CD4-positive, alpha-beta T cell (primary cell): ENCODE data around the gene ORMDL3. TPM values are rescaled to one million over a fixed set of nuclear protein-coding genes. Genes with fewer than 3 reads are reported as not detected.

ENCODE experiments used
- ATAC-seq: fragments of 200-7000 bp; cut with Tn5 transposase; one replicate; pipeline ENCODE4 v1.10.0; 2022; ENCODE audit warnings: mild to moderate bottlenecking; ENCODE audit not compliant: poor library complexity
- CTCF ChIA-PET: fragments of 350-600 bp; sonication (Branson Sonifier 250); formaldehyde crosslinking; loops from one replicate; lab custom pipeline; 2021; ENCODE audit warnings: antibody characterized with exemption, inconsistent platforms; lab: Charles Lee
- POLR2A ChIA-PET: fragments of 350-600 bp; sonication (Branson Sonifier 250); formaldehyde crosslinking; loops from one replicate; lab custom pipeline; 2021; ENCODE audit warnings: antibody characterized with exemption, inconsistent platforms; lab: Charles Lee
- DNase-seq, 14 experiments: peaks; one replicate each; pipeline ENCODE4 v3.0.0-alpha.2; 2013 to 2020; ENCODE audit warnings: mixed read lengths in 2 of 14
- H3K27ac ChIP-seq, 2 donors: one replicate each; pipeline versions ENCODE4 v1.5.1 to v1.7.0; 2013; ENCODE audit warnings: low read length in 2 of 2, low read depth in 1 of 2, mild to moderate bottlenecking in 1 of 2
- H3K27me3 ChIP-seq, 2 experiments: 1 replicate in 1 of 2; 2 replicates in 1 of 2; pipeline versions ENCODE4 v1.6.1 to v1.7.0; 2013; ENCODE audit warnings: low read length in 2 of 2, control low read depth in 1 of 2, mild to moderate bottlenecking in 1 of 2, moderate library complexity in 1 of 2; ENCODE audit not compliant: insufficient read depth in 2 of 2, control insufficient read depth in 1 of 2
- H3K36me3 ChIP-seq: one replicate; pipeline ENCODE4 v1.6.1; 2013; ENCODE audit warnings: low read length, control low read depth; ENCODE audit not compliant: insufficient read depth
- H3K4me1 ChIP-seq: one replicate; pipeline ENCODE4 v1.6.1; 2013; ENCODE audit warnings: low read length, control low read depth; ENCODE audit not compliant: insufficient read depth
- H3K4me3 ChIP-seq: one replicate; pipeline ENCODE4 v1.5.1; 2013; ENCODE audit warnings: mild to moderate bottlenecking, low read length, moderate library complexity
- H3K9me3 ChIP-seq, 2 experiments: 1 replicate in 1 of 2; 2 replicates in 1 of 2; pipeline versions ENCODE4 v1.6.1 to v1.7.0; 2013; ENCODE audit warnings: low read length in 2 of 2, mild to moderate bottlenecking in 2 of 2, control low read depth in 1 of 2, moderate library complexity in 1 of 2; ENCODE audit not compliant: control insufficient read depth in 1 of 2, insufficient read depth in 1 of 2
- H3K27ac Mint-ChIP-seq: one replicate; pipeline ENCODE4 v1.8.0; 2020; ENCODE audit warnings: mixed read lengths
- H3K27me3 Mint-ChIP-seq: one replicate; pipeline ENCODE4 v1.8.0; 2021; ENCODE audit warnings: mixed read lengths
- H3K36me3 Mint-ChIP-seq: one replicate; pipeline ENCODE4 v1.8.0; 2021; ENCODE audit warnings: low read depth, mixed read lengths
- H3K4me1 Mint-ChIP-seq: one replicate; pipeline ENCODE4 v1.8.0; 2021; ENCODE audit warnings: low read depth, mixed read lengths
- H3K4me3 Mint-ChIP-seq: one replicate; pipeline ENCODE4 v1.8.0; 2020; ENCODE audit warnings: mild to moderate bottlenecking, mixed read lengths
- H3K9me3 Mint-ChIP-seq: one replicate; pipeline ENCODE4 v1.8.0; 2020; ENCODE audit warnings: mixed read lengths
- intact Hi-C, 2 experiments: fragments of 100-400 bp; cut with DNase I in 1 of 2; cut with micrococcal nuclease in 1 of 2; formaldehyde crosslinking; loops; one replicate each; pipeline versions ENCODE4 v1.15.1 to v1.9.0; 2023 to 2025; cut with DNase I, micrococcal nuclease
- total RNA-seq, 174 experiments: library from RNA in 2 of 174; stranded (reverse) in 2 of 174; gene quantifications; one replicate each; pipeline ENCODE4 v1.2.3 and lab custom pipeline; 2021 to 2026
- TF ChIP-seq, protein P1 (sequence below): fragments of 200-600 bp; IDR thresholded peaks from one replicate; pipeline ENCODE4 v1.8.0; 2022; ENCODE audit warnings: antibody characterized with exemption, mild to moderate bottlenecking

ORMDL3 gene
- total RNA-seq, 2 experiments from 2014 or later = 103 to 105 TPM

DNA sequence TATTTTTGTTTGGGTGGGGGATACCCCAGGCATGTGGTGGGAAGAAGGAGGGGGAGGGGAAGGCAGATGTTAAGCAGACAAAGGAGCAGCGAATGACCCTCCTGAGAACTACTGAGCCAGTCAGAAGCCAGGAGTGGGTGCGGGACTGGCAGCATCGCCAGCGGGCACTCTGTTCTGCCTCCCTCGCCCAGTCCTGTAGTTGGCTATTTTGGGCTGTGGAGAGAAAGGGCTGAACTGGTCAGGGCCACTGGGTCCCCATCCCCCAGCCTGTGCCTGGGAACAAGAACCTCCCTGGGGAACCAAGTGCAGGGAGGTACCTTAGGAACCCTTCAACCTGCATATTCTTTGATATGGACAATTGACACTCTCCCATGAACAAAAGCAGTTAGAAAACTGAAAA lies 6.5 kb upstream of the ORMDL3 start:
- intact Hi-C loops = no loop called here
- Histone ChIP-seq H3K9me3 (no peaks in the 10 kb centered on the region), H3K27me3 (no peaks in the 10 kb centered on the region), H3K36me3 (no peaks in the 10 kb centered on the region), H3K4me1 (no peaks in the 10 kb centered on the region), H3K4me3 (no peak overlapping the region), H3K27ac (no peak overlapping the region)
- Mint-ChIP-seq H3K36me3 (no peaks in the 10 kb centered on the region), H3K27ac (no peak overlapping the region), H3K4me3 (no peak overlapping the region), H3K27me3 (no peaks in the 10 kb centered on the region), H3K4me1 (no peaks in the 10 kb centered on the region), H3K9me3 (no peaks in the 10 kb centered on the region)
- ATAC-seq = no peak
- ChIA-PET CTCF (no interaction called here), POLR2A (no interaction called here)
- DNase-seq = no peak
- TF ChIP-seq, protein P1, sequence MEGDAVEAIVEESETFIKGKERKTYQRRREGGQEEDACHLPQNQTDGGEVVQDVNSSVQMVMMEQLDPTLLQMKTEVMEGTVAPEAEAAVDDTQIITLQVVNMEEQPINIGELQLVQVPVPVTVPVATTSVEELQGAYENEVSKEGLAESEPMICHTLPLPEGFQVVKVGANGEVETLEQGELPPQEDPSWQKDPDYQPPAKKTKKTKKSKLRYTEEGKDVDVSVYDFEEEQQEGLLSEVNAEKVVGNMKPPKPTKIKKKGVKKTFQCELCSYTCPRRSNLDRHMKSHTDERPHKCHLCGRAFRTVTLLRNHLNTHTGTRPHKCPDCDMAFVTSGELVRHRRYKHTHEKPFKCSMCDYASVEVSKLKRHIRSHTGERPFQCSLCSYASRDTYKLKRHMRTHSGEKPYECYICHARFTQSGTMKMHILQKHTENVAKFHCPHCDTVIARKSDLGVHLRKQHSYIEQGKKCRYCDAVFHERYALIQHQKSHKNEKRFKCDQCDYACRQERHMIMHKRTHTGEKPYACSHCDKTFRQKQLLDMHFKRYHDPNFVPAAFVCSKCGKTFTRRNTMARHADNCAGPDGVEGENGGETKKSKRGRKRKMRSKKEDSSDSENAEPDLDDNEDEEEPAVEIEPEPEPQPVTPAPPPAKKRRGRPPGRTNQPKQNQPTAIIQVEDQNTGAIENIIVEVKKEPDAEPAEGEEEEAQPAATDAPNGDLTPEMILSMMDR = no peak

DNA sequence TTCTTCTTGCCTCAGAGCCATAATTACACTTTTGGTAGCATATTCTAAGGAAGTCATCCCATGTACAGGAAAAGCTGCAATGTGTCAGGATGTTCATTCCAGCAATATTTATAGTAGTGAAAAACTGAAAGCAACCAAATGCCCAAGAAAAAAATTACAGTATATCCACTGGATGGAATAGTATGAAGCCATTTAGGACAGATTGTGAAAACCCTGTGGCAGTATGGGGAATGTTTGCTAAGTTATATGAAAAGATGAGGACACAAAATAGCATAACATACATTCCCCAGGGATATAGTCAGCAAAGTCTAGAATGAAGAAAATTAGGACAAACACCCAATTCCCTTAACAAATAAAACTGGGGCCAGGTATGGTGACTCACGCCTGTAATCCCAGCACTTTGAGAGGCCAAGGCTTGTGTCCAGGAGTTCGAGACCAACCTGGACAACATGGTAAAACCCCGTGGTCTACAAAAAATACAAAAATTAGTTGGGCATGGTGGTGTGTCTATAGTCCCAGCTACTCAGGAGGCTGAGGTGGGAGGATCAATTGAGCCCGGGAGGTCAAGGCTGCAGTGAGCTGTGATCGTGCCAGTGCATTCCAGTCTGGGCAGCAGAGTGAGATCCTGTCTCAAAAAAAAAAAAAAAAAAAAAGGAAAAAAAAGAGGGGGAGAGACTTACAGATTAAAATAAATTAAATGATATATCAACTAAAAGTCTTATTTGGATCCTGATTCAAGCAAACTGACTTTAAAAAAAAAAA lies 2.4 kb upstream of the ORMDL3 start:
- POLR2A ChIA-PET = interaction anchor here (0.9 kb wide), 1 partner anchor 123 kb away, joined by 3 read pairs; no protein-coding TSS in a partner anchor

DNA sequence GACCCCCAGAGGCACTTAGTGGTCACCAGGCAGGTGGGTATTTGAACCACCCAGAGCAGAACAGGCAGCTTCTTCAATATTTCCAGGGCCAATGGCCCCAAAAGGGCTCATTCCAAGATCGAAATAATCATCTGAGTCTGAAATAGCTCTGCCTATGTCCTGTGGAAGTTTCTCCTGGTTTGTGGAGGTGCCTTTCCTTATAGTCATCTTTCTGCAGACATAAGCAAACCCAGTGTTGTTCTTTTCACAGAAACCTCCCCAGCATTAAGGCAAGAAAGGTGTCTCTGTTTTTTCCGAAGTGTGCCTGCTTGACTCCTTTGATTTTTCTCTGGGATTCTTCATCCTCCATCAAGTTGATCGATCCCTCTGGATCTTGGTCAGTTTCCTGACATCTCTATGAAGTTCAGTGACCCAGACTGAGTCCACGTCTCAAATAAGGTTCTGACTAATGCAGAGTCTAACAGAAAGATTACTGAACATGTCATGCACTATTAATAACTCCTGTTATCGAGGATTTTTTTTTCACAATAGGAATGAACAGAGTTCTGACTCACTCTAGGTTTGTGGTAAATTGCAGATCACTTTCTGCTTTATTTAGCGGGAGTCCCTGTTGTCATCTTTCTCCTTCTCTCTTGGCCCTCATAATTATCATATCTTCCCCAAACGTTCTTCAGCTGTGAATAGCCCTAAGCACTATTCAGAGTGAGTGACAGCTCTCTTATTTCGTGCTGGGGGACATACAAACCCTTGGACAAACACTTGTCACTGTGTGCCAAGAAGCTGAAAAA lies 1.7 kb upstream of the ORMDL3 start:
- H3K27ac ChIP-seq = no peak overlapping the region
- peaks cover 28% of the 10 kb centered on the region for H3K36me3 Mint-ChIP-seq

More for the DNA sequence above, 2.4 kb upstream of the ORMDL3 start:
- Mint-ChIP-seq H3K4me3 (peak overlapping the region; percentile 9), H3K27me3 (no peaks in the 10 kb centered on the region), H3K27ac (no peak overlapping the region), H3K4me1 (peaks cover 32% of the 10 kb centered on the region), H3K9me3 (no peaks in the 10 kb centered on the region), H3K36me3 (peaks cover 20% of the 10 kb centered on the region)
- intact Hi-C loops = loop anchor here (2.0 to 10.0 kb wide), 7 partner anchors 32 to 475 kb away; partner anchors contain the start of genes GSDMA (in 1 of the 2), MED1 (in 1 of the 2) and MED24 (in 1 of the 2)
- no peak overlapping the region for H3K4me3 ChIP-seq
- H3K9me3 ChIP-seq = no peaks in the 10 kb centered on the region
- DNase-seq = no peak
- CTCF ChIA-PET = interaction anchor here (1.6 kb wide), 1 partner anchor 18 kb away, joined by 4 read pairs; no protein-coding TSS in a partner anchor
- no peak overlapping the region for H3K27ac ChIP-seq
- H3K36me3 ChIP-seq = no peaks in the 10 kb centered on the region
- H3K27me3 ChIP-seq = no peaks in the 10 kb centered on the region
- TF ChIP-seq, protein P1 = no peak
- no peak for ATAC-seq
- peaks cover 30% of the 10 kb centered on the region for H3K4me1 ChIP-seq

More for the DNA sequence above, 1.7 kb upstream of the ORMDL3 start:
- Histone ChIP-seq H3K9me3 (no peaks in the 10 kb centered on the region), H3K27me3 (no peaks in the 10 kb centered on the region), H3K4me1 (peaks cover 38% of the 10 kb centered on the region), H3K36me3 (peaks cover 6% of the 10 kb centered on the region), H3K4me3 (no peak overlapping the region)
- ChIA-PET POLR2A (interaction anchor here (0.9 kb wide), 1 partner anchor 122 kb away, joined by 3 read pairs; no protein-coding TSS in a partner anchor), CTCF (interaction anchor here (1.6 kb wide), 1 partner anchor 19 kb away, joined by 4 read pairs; no protein-coding TSS in a partner anchor)
- Mint-ChIP-seq H3K27ac (no peak overlapping the region), H3K9me3 (no peaks in the 10 kb centered on the region), H3K4me1 (peaks cover 40% of the 10 kb centered on the region), H3K27me3 (no peaks in the 10 kb centered on the region), H3K4me3 (peak overlapping the region; percentile 51)
- intact Hi-C loops = loop anchor here (2.0 to 10.0 kb wide), 7 partner anchors 33 to 474 kb away; partner anchors contain the start of genes GSDMA (in 1 of the 2), MED1 (in 1 of the 2) and MED24 (in 1 of the 2)
- ATAC-seq = no peak
- TF ChIP-seq, protein P1 = no peak
- peak in 1 of 14 experiments; percentile 49 for DNase-seq
